ENCODE measurements around the gene F11.
"Not testable (repeated sequence)": the region's sequence is repeated elsewhere in the genome, so short reads cannot be mapped to it uniquely, and the experiment has no call there.

The F11 gene

DNA sequence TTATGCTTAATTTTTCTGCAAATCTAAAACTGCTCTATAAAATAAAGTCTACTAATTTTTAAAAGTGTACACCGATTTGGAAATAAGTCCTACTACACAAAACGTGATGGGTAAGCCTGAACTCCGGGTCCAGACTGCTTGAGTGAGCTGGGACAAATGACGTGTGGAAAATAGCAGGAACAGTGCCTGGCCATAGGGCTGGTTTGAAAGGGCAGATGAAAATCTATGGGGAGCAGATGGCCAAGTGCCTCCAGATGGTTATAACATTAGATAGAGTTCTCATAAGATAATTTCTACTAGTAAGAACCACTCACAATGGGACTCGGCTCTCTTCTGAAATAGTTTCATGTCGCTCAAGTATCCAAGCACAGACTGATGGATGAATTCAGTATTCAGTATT is 52.5 kb downstream of the F11 start:
- no peak overlapping the region for H3K27ac Mint-ChIP-seq
- H3K4me3 Mint-ChIP-seq: no peak overlapping the region
- no peak for DNase-seq
- H3K27me3 Mint-ChIP-seq (ENCODE audit: low read depth, poor library complexity): no peaks in the 10 kb centered on the region
- H3K36me3 Mint-ChIP-seq (ENCODE audit: low read depth): no peaks in the 10 kb centered on the region
- H3K9me3 Mint-ChIP-seq: no peaks in the 10 kb centered on the region
- no peaks in the 10 kb centered on the region for H3K4me1 Mint-ChIP-seq
- TF ChIP-seq, protein P1, sequence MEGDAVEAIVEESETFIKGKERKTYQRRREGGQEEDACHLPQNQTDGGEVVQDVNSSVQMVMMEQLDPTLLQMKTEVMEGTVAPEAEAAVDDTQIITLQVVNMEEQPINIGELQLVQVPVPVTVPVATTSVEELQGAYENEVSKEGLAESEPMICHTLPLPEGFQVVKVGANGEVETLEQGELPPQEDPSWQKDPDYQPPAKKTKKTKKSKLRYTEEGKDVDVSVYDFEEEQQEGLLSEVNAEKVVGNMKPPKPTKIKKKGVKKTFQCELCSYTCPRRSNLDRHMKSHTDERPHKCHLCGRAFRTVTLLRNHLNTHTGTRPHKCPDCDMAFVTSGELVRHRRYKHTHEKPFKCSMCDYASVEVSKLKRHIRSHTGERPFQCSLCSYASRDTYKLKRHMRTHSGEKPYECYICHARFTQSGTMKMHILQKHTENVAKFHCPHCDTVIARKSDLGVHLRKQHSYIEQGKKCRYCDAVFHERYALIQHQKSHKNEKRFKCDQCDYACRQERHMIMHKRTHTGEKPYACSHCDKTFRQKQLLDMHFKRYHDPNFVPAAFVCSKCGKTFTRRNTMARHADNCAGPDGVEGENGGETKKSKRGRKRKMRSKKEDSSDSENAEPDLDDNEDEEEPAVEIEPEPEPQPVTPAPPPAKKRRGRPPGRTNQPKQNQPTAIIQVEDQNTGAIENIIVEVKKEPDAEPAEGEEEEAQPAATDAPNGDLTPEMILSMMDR (IDR thresholded peaks at IDR 0.05): no peak

DNA sequence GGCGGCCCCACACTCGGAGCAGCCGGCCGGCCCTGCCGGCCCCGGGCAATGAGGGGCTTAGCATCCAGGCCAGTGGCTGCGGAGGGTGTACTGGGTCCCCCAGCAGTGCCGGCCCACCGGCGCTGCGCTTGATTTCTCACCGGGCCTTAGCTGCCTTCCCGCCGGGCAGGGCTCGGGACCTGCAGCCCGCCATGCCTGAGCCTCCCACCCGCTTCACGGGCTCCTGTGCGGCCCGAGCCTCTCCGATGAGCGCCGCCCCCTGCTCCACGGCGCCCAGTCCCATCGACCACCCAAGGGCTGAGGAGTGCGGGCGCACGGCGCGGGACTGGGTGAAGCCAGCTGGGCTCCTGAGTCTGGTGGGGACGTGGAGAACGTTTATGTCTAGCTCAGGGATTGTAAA is 58.7 kb downstream of the F11 start:
- not testable (repeated sequence) for H3K4me3 Mint-ChIP-seq; H3K36me3 Mint-ChIP-seq (ENCODE audit: low read depth); DNase-seq; H3K27ac Mint-ChIP-seq; H3K4me1 Mint-ChIP-seq; H3K27me3 Mint-ChIP-seq (ENCODE audit: low read depth, poor library complexity)
- peaks cover 28% of the 10 kb centered on the region for H3K9me3 Mint-ChIP-seq

DNA sequence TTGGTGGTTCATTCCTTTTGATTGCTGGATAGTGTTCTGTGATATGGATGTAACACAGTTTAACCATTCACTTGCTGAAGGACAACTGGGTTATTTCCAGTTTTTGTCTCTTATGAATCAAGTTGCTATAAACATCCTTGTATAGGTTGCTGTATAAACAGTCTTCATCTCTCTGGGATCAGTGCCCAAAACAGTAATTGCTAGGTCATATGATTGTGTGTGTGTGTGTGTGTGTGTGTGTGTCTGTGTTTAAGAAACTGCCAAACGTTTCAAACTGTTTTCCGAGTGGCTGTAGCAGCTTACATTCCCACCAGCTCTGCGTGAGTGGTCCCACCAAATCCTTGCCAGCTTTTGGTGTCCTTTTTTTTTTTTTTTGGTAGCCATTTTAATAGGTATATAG is 60.4 kb downstream of the F11 start:
- H3K36me3 Mint-ChIP-seq (ENCODE audit: low read depth): peaks cover 6% of the 10 kb centered on the region
- peaks cover 3% of the 10 kb centered on the region for H3K27me3 Mint-ChIP-seq (ENCODE audit: low read depth, poor library complexity)
- no peak overlapping the region for H3K27ac Mint-ChIP-seq
- H3K9me3 Mint-ChIP-seq: peaks cover 42% of the 10 kb centered on the region
- TF ChIP-seq, protein P1 (IDR thresholded peaks at IDR 0.05): no peak
- DNase-seq: no peak
- no peak overlapping the region for H3K4me3 Mint-ChIP-seq
- H3K4me1 Mint-ChIP-seq: no peaks in the 10 kb centered on the region

DNA sequence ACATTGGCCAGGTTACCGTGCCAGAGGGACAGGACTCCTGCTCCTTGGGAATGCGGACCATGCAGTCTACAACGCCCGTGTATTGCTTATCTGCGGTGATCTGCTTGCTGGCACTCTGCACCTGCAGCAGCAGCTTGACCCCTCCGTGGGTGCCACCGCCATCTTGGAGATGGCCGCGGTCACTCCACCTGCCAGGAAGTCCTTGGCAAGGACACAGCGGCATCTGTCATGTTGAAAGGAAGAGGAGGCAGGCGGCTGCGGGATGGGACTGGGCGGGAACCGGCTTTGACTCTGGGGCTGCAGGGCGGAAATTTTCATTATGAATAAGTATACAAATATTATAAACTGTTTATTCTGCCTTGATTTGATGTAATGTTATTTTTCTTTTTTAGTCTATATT is 63.4 kb downstream of the F11 start:
- no peak overlapping the region for H3K27ac Mint-ChIP-seq
- peaks cover 60% of the 10 kb centered on the region for H3K9me3 Mint-ChIP-seq
- no peak overlapping the region for H3K4me3 Mint-ChIP-seq
- no peaks in the 10 kb centered on the region for H3K4me1 Mint-ChIP-seq
- H3K36me3 Mint-ChIP-seq (ENCODE audit: low read depth): peaks cover 11% of the 10 kb centered on the region
- TF ChIP-seq, protein P1 (IDR thresholded peaks at IDR 0.05): no peak
- peaks cover 3% of the 10 kb centered on the region for H3K27me3 Mint-ChIP-seq (ENCODE audit: low read depth, poor library complexity)
- no peak for DNase-seq

DNA sequence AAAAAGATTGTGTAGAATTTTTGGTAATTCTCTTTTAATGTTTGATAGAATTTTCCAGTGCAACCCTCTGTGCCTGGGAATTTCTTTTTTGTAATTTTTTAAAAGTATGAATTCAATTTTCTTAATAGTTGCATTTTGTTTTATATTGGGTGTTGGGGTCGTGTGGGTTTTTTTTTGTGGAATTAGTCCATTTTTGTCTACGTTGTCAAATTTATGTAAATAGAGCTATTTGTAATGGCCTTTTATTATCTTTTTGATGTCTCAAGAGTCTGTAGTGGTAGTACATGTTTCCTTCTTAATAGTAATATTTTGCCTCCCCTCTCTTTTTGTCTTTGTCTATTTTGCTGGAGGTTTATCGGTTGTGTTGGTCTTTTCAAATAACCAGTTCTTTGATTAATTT is 64.4 kb downstream of the F11 start:
- Mint-ChIP-seq H3K27me3 (ENCODE audit: low read depth, poor library complexity) (peaks cover 3% of the 10 kb centered on the region), H3K27ac (no peak overlapping the region), H3K4me3 (no peak overlapping the region), H3K36me3 (ENCODE audit: low read depth) (peaks cover 11% of the 10 kb centered on the region), H3K9me3 (peaks cover 63% of the 10 kb centered on the region), H3K4me1 (no peaks in the 10 kb centered on the region)
- no peak for DNase-seq
- TF ChIP-seq, protein P1 (IDR thresholded peaks at IDR 0.05): no peak

DNA sequence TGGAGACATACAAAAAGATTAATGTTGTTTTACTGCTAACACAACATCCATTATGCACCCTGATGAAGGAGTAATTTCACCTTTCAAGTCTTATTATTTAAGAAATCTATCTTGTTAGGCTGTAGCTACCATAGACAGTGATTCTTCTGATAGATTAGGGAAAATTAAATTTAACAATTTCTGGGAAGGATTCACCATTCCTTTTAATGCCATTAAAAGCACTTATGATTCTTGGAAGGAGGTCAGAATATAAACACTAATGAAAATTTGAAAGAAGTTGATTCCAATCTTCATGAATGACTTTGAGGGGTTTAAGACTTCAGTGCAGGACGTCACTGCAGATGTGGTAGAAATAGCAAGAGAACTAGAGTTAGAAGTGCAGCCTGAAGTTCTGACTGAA is 69.8 kb downstream of the F11 start:
- H3K4me3 Mint-ChIP-seq: no peak overlapping the region
- H3K27ac Mint-ChIP-seq: no peak overlapping the region
- H3K36me3 Mint-ChIP-seq (ENCODE audit: low read depth): peaks cover 10% of the 10 kb centered on the region
- peaks cover 53% of the 10 kb centered on the region for H3K9me3 Mint-ChIP-seq
- TF ChIP-seq, protein P1 (IDR thresholded peaks at IDR 0.05): no peak
- no peaks in the 10 kb centered on the region for H3K4me1 Mint-ChIP-seq
- no peaks in the 10 kb centered on the region for H3K27me3 Mint-ChIP-seq (ENCODE audit: low read depth, poor library complexity)
- no peak for DNase-seq

Measured in nephron progenitor cell (in vitro differentiated cells).